Endothelial cell of umbilical vein (primary cell): ENCODE results near the gene CREB3L2. TPM values are rescaled to one million over a fixed set of nuclear protein-coding genes. Genes with fewer than 3 reads are reported as not detected.
A peak's percentile ranks its signal among the peaks of the same experiment; 100 is the strongest.

Experiments
- BruUV-seq: library from RNA; stranded (reverse); fragments of 400-500 nt; replicated peaks from 2 replicates; lab custom pipeline; 2021; lab: Mats Ljungman, UMichigan
- CTCF ChIA-PET: fragments of 300-600, 350-600 bp; sonication (Branson Sonifier 250); formaldehyde crosslinking; loops from one replicate; lab custom pipeline; 2021; ENCODE audit warnings: antibody characterized with exemption, inconsistent platforms; lab: Charles Lee
- POLR2A ChIA-PET: fragments of 300-600, 350-600 bp; sonication (Branson Sonifier 250); formaldehyde crosslinking; loops from one replicate; lab custom pipeline; 2021; ENCODE audit warnings: antibody characterized with exemption, inconsistent platforms; lab: Charles Lee
- DNase-seq: peaks from one replicate; pipeline ENCODE4 v3.0.0-alpha.2; 2011; ENCODE audit warnings: low read depth, low spot score
- FAIRE-seq: peaks from 2 replicates; lab custom pipeline; 2011; peaks lifted over from hg19 to GRCh38; lab: Jason Lieb, UNC
- H2AFZ ChIP-seq: 2 replicates; pipeline ENCODE4 v1.6.0; 2012; ENCODE audit warnings: low read depth, low read length, control low read depth, inconsistent platforms
- H3K27ac ChIP-seq: 2 replicates; pipeline ENCODE4 v1.5.1; 2011; ENCODE audit warnings: low read depth, mild to moderate bottlenecking, control low read depth, low read length, moderate library complexity; ENCODE audit not compliant: insufficient read depth
- H3K27me3 ChIP-seq, 2 experiments: 2 replicates each; pipeline versions ENCODE4 v1.6.0 to v1.6.1; 2011; ENCODE audit warnings: low read length in 2 of 2, mixed read lengths in 1 of 2; ENCODE audit not compliant: control insufficient read depth in 2 of 2, insufficient read depth in 2 of 2
- H3K36me3 ChIP-seq, 2 experiments: 2 replicates in 1 of 2; 3 replicates in 1 of 2; pipeline ENCODE4 v1.5.1; 2011; ENCODE audit warnings: low read length in 2 of 2, mild to moderate bottlenecking in 1 of 2, moderate library complexity in 1 of 2; ENCODE audit not compliant: control insufficient read depth in 2 of 2, insufficient read depth in 2 of 2; ENCODE audit errors: extremely low read depth in 1 of 2
- H3K4me1 ChIP-seq: 3 replicates; pipeline ENCODE4 v1.5.1; 2011; ENCODE audit warnings: mild to moderate bottlenecking, low read length; ENCODE audit not compliant: control insufficient read depth, insufficient read depth; ENCODE audit errors: extremely low read depth
- H3K4me2 ChIP-seq: 2 replicates; pipeline ENCODE4 v1.6.1; 2011; ENCODE audit warnings: low read length, control low read depth, mixed read lengths; ENCODE audit not compliant: insufficient read depth
- H3K4me3 ChIP-seq, 3 experiments: fragments of 200-600 bp in 1 of 3; sonication (generic), shearing (Covaris generic) in 1 of 3; replicated peaks in 1 of 3; 2 replicates each; pipeline ENCODE4 v1.5.1; 2011 to 2016; ENCODE audit warnings: control low read depth in 3 of 3, low read length in 3 of 3, mild to moderate bottlenecking in 2 of 3, inconsistent platforms in 1 of 3, low read depth in 1 of 3, moderate library complexity in 1 of 3; ENCODE audit not compliant: insufficient read depth in 1 of 3
- H3K79me2 ChIP-seq: 2 replicates; pipeline ENCODE4 v1.6.0; 2012; ENCODE audit warnings: low read length, inconsistent platforms; ENCODE audit not compliant: control insufficient read depth, insufficient read depth
- H3K9ac ChIP-seq: replicated peaks from 2 replicates; pipeline ENCODE3; 2011; ENCODE audit warnings: low read length, control low read depth; ENCODE audit not compliant: insufficient read depth; ENCODE audit errors: extremely low read depth
- H3K9me1 ChIP-seq: replicated peaks from 3 replicates; pipeline ENCODE4 v1.6.0; 2011; ENCODE audit warnings: mild to moderate bottlenecking, low read length; ENCODE audit not compliant: control insufficient read depth, insufficient read depth; ENCODE audit errors: extremely low read depth
- H3K9me3 ChIP-seq: replicated peaks from 2 replicates; pipeline ENCODE4 v1.5.1; 2012; ENCODE audit warnings: low read length, inconsistent platforms; ENCODE audit not compliant: control insufficient read depth, insufficient read depth
- H4K20me1 ChIP-seq: replicated peaks from 2 replicates; pipeline ENCODE3; 2011; ENCODE audit warnings: mild to moderate bottlenecking, low read length; ENCODE audit not compliant: control insufficient read depth, insufficient read depth; ENCODE audit errors: extremely low read depth
- EZH2 ChIP-seq: IDR thresholded peaks from 2 replicates; pipeline ENCODE4 v1.6.1; 2012; ENCODE audit warnings: borderline replicate concordance, low read depth, mild to moderate bottlenecking, moderate library complexity, low read length, inconsistent platforms; ENCODE audit not compliant: severe bottlenecking
- FOS ChIP-seq: IDR thresholded peaks from 2 replicates; pipeline ENCODE4 v1.6.1; 2011; ENCODE audit warnings: mild to moderate bottlenecking, low read length, moderate library complexity, borderline replicate concordance; ENCODE audit not compliant: insufficient read depth
- GATA2 ChIP-seq: IDR thresholded peaks from 2 replicates; pipeline ENCODE4 v1.7.0; 2011; ENCODE audit warnings: low read depth, mild to moderate bottlenecking, moderate library complexity, mixed read lengths, low read length; ENCODE audit not compliant: insufficient read length, insufficient read depth
- JUN ChIP-seq: IDR thresholded peaks from 2 replicates; pipeline ENCODE4 v1.6.1; 2011; ENCODE audit warnings: borderline replicate concordance, low read depth; ENCODE audit not compliant: insufficient read length, insufficient read depth
- MYC ChIP-seq: IDR thresholded peaks from one replicate; pipeline ENCODE4 v1.6.1; 2011; ENCODE audit warnings: mild to moderate bottlenecking, low read depth, low read length
- POLR2A ChIP-seq: IDR thresholded peaks from 2 replicates; pipeline ENCODE4 v1.6.1; 2012; ENCODE audit warnings: low read depth, mild to moderate bottlenecking, control low read depth, low read length
- POLR2AphosphoS5 ChIP-seq: IDR thresholded peaks from 2 replicates; pipeline ENCODE4 v1.6.1; 2012; ENCODE audit warnings: low read depth, mild to moderate bottlenecking, control low read depth, low read length, moderate library complexity; ENCODE audit not compliant: insufficient read depth
- dilution Hi-C: fragments of 300-500 bp; cut with MboI; formaldehyde crosslinking; loops from one replicate; pipeline ENCODE4 v1.15.0; 2019; ENCODE audit warnings: low sequenced_read_pairs; ENCODE audit not compliant: extremely low pct_ligation_motif_present
- intact Hi-C: fragments of 100-400 bp; cut with micrococcal nuclease; formaldehyde crosslinking; loops from one replicate; pipeline ENCODE4 v1.10.0; 2022
- polyA plus RNA-seq, 4 experiments: library from polyadenylated mRNA; depleted of rRNA in 3 of 4; stranded (reverse) in 3 of 4; unstranded in 1 of 4; fragments of >200 nt; gene quantifications; 2 replicates each; pipeline versions ENCODE4 v1.2.1 to v1.2.3, GENCODE V29; 2011 to 2012; ENCODE audit warnings: missing spikeins in 1 of 4
- total RNA-seq: library from RNA; stranded (reverse); gene quantifications from 2 replicates; pipeline ENCODE4 v1.2.3, GENCODE V29; 2021
- TF ChIP-seq, protein P1 (sequence below), 2 donors: IDR thresholded peaks; 1 replicate in 1 of 2; 2 replicates in 1 of 2; pipeline ENCODE4 v1.5.1; 2011; ENCODE audit warnings: low read length in 2 of 2, mild to moderate bottlenecking in 2 of 2, moderate library complexity in 2 of 2, control low read depth in 1 of 2, inconsistent platforms in 1 of 2, low read depth in 1 of 2; ENCODE audit not compliant: insufficient read depth in 1 of 2; ENCODE audit errors: extremely low read depth in 1 of 2
- TF ChIP-seq, protein P2 (sequence below): IDR thresholded peaks from 2 replicates; pipeline ENCODE4 v1.6.1; 2011; ENCODE audit not compliant: insufficient read depth, insufficient read length

CREB3L2 gene
- total and polyA plus RNA-seq, 2 donors (not counting 3 experiments of a cell fraction or from before 2014, with no cell fraction given) = 32.1 to 93.4 TPM

- Histone ChIP-seq H3K36me3 (no peaks in the 10 kb centered on the region), H3K9ac (no peak overlapping the region), H2AFZ (no peak overlapping the region), H3K4me3 (no peak overlapping the region), H3K9me3 (no peaks in the 10 kb centered on the region), H3K4me2 (no peak overlapping the region), H3K79me2 (peaks cover 56% of the 10 kb centered on the region), H4K20me1 (no peaks in the 10 kb centered on the region), H3K9me1 (no peaks in the 10 kb centered on the region), H3K27ac (peak overlapping the region; percentile 74), H3K27me3 (no peaks in the 10 kb centered on the region), H3K4me1 (peaks cover 54% of the 10 kb centered on the region)
- TF ChIP-seq MYC (no peak), POLR2A (no peak), EZH2 (no peak), GATA2 (no peak), POLR2AphosphoS5 (no peak), FOS (no peak), JUN (no peak)
- TF ChIP-seq, protein P1, sequence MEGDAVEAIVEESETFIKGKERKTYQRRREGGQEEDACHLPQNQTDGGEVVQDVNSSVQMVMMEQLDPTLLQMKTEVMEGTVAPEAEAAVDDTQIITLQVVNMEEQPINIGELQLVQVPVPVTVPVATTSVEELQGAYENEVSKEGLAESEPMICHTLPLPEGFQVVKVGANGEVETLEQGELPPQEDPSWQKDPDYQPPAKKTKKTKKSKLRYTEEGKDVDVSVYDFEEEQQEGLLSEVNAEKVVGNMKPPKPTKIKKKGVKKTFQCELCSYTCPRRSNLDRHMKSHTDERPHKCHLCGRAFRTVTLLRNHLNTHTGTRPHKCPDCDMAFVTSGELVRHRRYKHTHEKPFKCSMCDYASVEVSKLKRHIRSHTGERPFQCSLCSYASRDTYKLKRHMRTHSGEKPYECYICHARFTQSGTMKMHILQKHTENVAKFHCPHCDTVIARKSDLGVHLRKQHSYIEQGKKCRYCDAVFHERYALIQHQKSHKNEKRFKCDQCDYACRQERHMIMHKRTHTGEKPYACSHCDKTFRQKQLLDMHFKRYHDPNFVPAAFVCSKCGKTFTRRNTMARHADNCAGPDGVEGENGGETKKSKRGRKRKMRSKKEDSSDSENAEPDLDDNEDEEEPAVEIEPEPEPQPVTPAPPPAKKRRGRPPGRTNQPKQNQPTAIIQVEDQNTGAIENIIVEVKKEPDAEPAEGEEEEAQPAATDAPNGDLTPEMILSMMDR (IDR thresholded peaks at IDR 0.05; ENCODE audit: extremely low read depth in 1 of 2, insufficient read depth in 1 of 2, low read depth in 1 of 2, low read length in 2 of 2) = no peak
- TF ChIP-seq, protein P2, sequence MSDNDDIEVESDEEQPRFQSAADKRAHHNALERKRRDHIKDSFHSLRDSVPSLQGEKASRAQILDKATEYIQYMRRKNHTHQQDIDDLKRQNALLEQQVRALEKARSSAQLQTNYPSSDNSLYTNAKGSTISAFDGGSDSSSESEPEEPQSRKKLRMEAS = no peak
- no TSS peak for BruUV-seq
- FAIRE-seq (no peak), DNase-seq (peak; percentile 31)
- CTCF ChIA-PET = interaction anchor here (0.9 to 3.5 kb wide), 8 partner anchors 12 to 43 kb away, joined by 3 to 23 read pairs (median 9); partner anchors contain the start of gene CREB3L2
- intact Hi-C loops (loop anchor here (2.0 kb wide), 1 partner anchor 33 kb away; no protein-coding TSS in a partner anchor), dilution Hi-C loops (no loop called here)
- POLR2A ChIA-PET = interaction anchor here (1.1 kb wide), 1 partner anchor 24 kb away, joined by 6 read pairs; no protein-coding TSS in a partner anchor
Measured at GRCh38 chr7:137965942-137966640, 35.8 kb downstream of the CREB3L2 start.
